ENCODE results near the gene LRRFIP1. TPM values are rescaled to one million over a fixed set of nuclear protein-coding genes. Genes with fewer than 3 reads are reported as not detected.

LRRFIP1 gene
- total RNA-seq, 1 donor from 2014 or later, result 91.5 TPM

- TF ChIP-seq CTCF (IDR thresholded peaks at IDR 0.05), result no peak
- H3K27ac Mint-ChIP-seq (ENCODE audit: unreplicated experiment), result no peak overlapping the region
- H3K9me3 Mint-ChIP-seq (ENCODE audit: low read depth), result no peaks in the 10 kb centered on the region
- H3K27me3 Mint-ChIP-seq (ENCODE audit: low read depth), result no peaks in the 10 kb centered on the region
- H3K4me3 Mint-ChIP-seq (ENCODE audit: unreplicated experiment), result no peak overlapping the region
- H3K4me1 Mint-ChIP-seq (ENCODE audit: low read depth), result peaks cover 39% of the 10 kb centered on the region
- H3K36me3 Mint-ChIP-seq (ENCODE audit: low read depth), result peaks cover 8% of the 10 kb centered on the region
- DNase-seq (ENCODE audit: low spot score), result no peak
These were observed 115.2 kb downstream of the LRRFIP1 start for GRCh38 chr2:237742614-237743013.

DNA sequence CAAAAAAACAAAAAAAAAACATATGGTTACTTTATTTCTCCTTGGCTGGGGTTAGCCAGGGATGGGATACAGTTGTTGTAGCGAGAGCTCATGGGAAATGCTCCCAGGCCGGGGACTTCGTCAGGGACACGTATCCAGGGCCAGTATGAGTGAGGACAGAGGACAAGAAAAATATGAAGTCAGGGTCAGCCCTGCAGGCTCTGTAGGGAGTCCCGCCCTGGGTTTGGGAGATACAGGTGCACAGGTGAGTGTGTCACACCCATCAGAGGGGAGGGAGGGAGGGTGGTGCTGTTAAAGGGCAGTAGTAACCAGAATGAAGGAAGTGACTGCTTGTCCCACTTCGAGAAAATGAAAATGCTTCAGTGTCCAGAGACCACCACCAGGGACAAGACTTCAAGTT lies 115.6 kb downstream of the LRRFIP1 start:
- no peak overlapping the region for H3K27ac Mint-ChIP-seq (ENCODE audit: unreplicated experiment)
- no peak for DNase-seq (ENCODE audit: low spot score)

DNA sequence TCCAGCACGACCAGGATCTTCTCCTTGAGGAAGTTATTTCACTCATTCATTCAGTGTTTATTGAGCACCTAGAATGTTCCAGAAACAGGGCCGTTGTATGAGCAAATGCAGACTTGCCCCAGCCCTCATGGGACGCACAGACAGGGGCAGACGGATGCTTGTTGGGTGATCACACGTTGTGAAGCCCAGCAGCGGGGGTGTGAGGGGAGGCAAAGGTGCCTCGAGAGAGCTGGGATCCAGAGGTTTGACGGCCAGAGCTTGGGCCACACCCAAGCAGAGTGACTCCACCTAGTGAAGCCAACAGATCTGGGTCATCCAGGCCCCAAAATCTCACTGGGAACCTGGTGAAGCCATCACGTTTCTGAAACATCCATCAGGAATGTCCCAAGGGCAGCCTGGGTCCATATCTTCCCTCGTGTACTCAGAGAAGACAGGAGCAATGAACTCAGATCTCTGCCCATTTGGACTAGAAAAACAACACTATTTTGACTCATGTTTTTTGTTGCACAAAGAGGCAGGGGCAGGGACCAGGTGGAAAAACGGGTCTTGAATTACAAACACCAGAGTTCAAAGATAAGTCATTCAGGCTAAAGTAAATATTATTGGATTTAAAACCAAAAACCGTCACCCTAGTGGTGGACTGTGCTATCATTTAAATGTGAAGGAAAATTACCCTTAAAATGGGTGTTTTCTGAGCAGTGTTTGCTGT lies 116.3 kb downstream of the LRRFIP1 start:
- TF ChIP-seq CTCF (IDR thresholded peaks at IDR 0.05), result peak; percentile 62
- no peaks in the 10 kb centered on the region for H3K9me3 Mint-ChIP-seq (ENCODE audit: low read depth)
- peaks cover 34% of the 10 kb centered on the region for H3K4me1 Mint-ChIP-seq (ENCODE audit: low read depth)
- H3K27ac Mint-ChIP-seq (ENCODE audit: unreplicated experiment), result peak overlapping the region; percentile 76
- peaks cover 9% of the 10 kb centered on the region for H3K36me3 Mint-ChIP-seq (ENCODE audit: low read depth)
- no peaks in the 10 kb centered on the region for H3K27me3 Mint-ChIP-seq (ENCODE audit: low read depth)
- no peak for DNase-seq (ENCODE audit: low spot score)
- no peak overlapping the region for H3K4me3 Mint-ChIP-seq (ENCODE audit: unreplicated experiment)

More for the DNA sequence above, 115.6 kb downstream of the LRRFIP1 start:
- Mint-ChIP-seq H3K27me3 (ENCODE audit: low read depth) (no peaks in the 10 kb centered on the region), H3K9me3 (ENCODE audit: low read depth) (no peaks in the 10 kb centered on the region), H3K4me3 (ENCODE audit: unreplicated experiment) (no peak overlapping the region), H3K4me1 (ENCODE audit: low read depth) (peaks cover 35% of the 10 kb centered on the region), H3K36me3 (ENCODE audit: low read depth) (peaks cover 6% of the 10 kb centered on the region)
- TF ChIP-seq CTCF (IDR thresholded peaks at IDR 0.05), result no peak

- no peaks in the 10 kb centered on the region for H3K9me3 Mint-ChIP-seq (ENCODE audit: low read depth)
- H3K4me3 Mint-ChIP-seq (ENCODE audit: unreplicated experiment), result no peak overlapping the region
- H3K4me1 Mint-ChIP-seq (ENCODE audit: low read depth), result peaks cover 29% of the 10 kb centered on the region
- no peak for TF ChIP-seq CTCF (IDR thresholded peaks at IDR 0.05)
- no peak for DNase-seq (ENCODE audit: low spot score)
- H3K27ac Mint-ChIP-seq (ENCODE audit: unreplicated experiment), result no peak overlapping the region
- H3K27me3 Mint-ChIP-seq (ENCODE audit: low read depth), result no peaks in the 10 kb centered on the region
- H3K36me3 Mint-ChIP-seq (ENCODE audit: low read depth), result peaks cover 7% of the 10 kb centered on the region
These were observed 116.9 kb downstream of the LRRFIP1 start for GRCh38 chr2:237744270-237744612.

GRCh38 chr2:237744613-237745249 lies 117.3 kb downstream of the LRRFIP1 start:
- no peak for DNase-seq (ENCODE audit: low spot score)
- peak; percentile 97 for TF ChIP-seq CTCF (IDR thresholded peaks at IDR 0.05)
- Mint-ChIP-seq H3K36me3 (ENCODE audit: low read depth) (peaks cover 10% of the 10 kb centered on the region), H3K4me1 (ENCODE audit: low read depth) (peaks cover 24% of the 10 kb centered on the region), H3K27me3 (ENCODE audit: low read depth) (no peaks in the 10 kb centered on the region), H3K4me3 (ENCODE audit: unreplicated experiment) (no peak overlapping the region), H3K27ac (ENCODE audit: unreplicated experiment) (no peak overlapping the region), H3K9me3 (ENCODE audit: low read depth) (no peaks in the 10 kb centered on the region)
